Measurements from ENCODE around the gene FNIP2. TPM values are rescaled to one million over a fixed set of nuclear protein-coding genes. Genes with fewer than 3 reads are reported as not detected.

Gene FNIP2
- 10 to 100 TPM; 26.7 to 38.2 TPM for total RNA-seq

- Histone ChIP-seq H3K4me1 (peaks cover 31% of the 10 kb centered on the region), H3K27me3 (no peaks in the 10 kb centered on the region), H3K27ac (peak within 1 kb of the TSS; percentile 82 to 97 (median 89)), H3K9me3 (no peaks in the 10 kb centered on the region), H3K4me3 (peak within 1 kb of the TSS; percentile 62 to 78), H3K36me3 (replicated peaks in 1 of 2; ENCODE audit: insufficient read depth in 1 of 2, low read depth in 2 of 2) (no peaks in the 10 kb centered on the region)
- intact Hi-C loops (cut with DNase I), result loop anchor here (10.0 kb wide), 1 partner anchor 76 kb away; no protein-coding TSS in a partner anchor
- DNase-seq, result peak; percentile 84 to 90 (median 84)
- WGBS, 2 donors, result 0 to 1% methylated on average over 20 to 48 of the region's 88 CpGs
- TF ChIP-seq CTCF (IDR thresholded peaks at IDR 0.05), result no peak
- peak; percentile 72 to 77 (median 74) for TF ChIP-seq POLR2A (IDR thresholded peaks at IDR 0.05)
- peak; percentile 95 for ATAC-seq
Measured at GRCh38 chr4:158768555-158769174, at the start of gene FNIP2. Gene FNIP2 (plus strand): TSS chr4:158769026. CDS start chr4:158769213, 187 bp downstream.

- Histone ChIP-seq H3K27ac (no peak overlapping the region), H3K4me3 (no peak overlapping the region), H3K27me3 (no peaks in the 10 kb centered on the region), H3K36me3 (replicated peaks in 1 of 2; ENCODE audit: insufficient read depth in 1 of 2, low read depth in 2 of 2) (peaks cover 0 to 19% of the 10 kb centered on the region in 2 donors), H3K4me1 (peaks cover 13% of the 10 kb centered on the region), H3K9me3 (no peaks in the 10 kb centered on the region)
- TF ChIP-seq POLR2A (IDR thresholded peaks at IDR 0.05) (no peak), CTCF (IDR thresholded peaks at IDR 0.05) (no peak)
- WGBS, 2 donors, result 71 to 79% methylated on average over 1 of the region's 1 CpG
- ATAC-seq (no peak), DNase-seq (no peak)
- intact Hi-C loops (cut with DNase I), result loop anchor here (10.0 kb wide), 1 partner anchor 483 kb away; no protein-coding TSS in a partner anchor
Measured at GRCh38 chr4:158721680-158722079, 47.1 kb upstream of the FNIP2 start.

GRCh38 chr4:158722291-158722916 is 46.4 kb upstream of the FNIP2 start:
- H3K36me3 ChIP-seq (replicated peaks in 1 of 2; ENCODE audit: insufficient read depth in 1 of 2, low read depth in 2 of 2), result peaks cover 0 to 16% of the 10 kb centered on the region in 2 donors
- peak overlapping the region; percentile 75 to 87 (median 85) for H3K27ac ChIP-seq
- 5 to 8% methylated on average over 16 of the region's 16 CpGs for WGBS, 2 donors
- TF ChIP-seq POLR2A (IDR thresholded peaks at IDR 0.05) (no peak), CTCF (IDR thresholded peaks at IDR 0.05) (no peak)
- peaks cover 13% of the 10 kb centered on the region for H3K4me1 ChIP-seq
- peak; percentile 41 for ATAC-seq
- intact Hi-C loops (cut with DNase I), result loop anchor here (10.0 kb wide), 1 partner anchor 482 kb away; no protein-coding TSS in a partner anchor
- no peaks in the 10 kb centered on the region for H3K27me3 ChIP-seq
- H3K4me3 ChIP-seq, result peak overlapping the region; percentile 40 to 54
- no peaks in the 10 kb centered on the region for H3K9me3 ChIP-seq
- peak in 2 of 4 donors; percentile 16 to 23 for DNase-seq

GRCh38 chr4:158722917-158723793 is 45.7 kb upstream of the FNIP2 start, which contains the start of gene PPID:
Gene PPID (minus strand): TSS chr4:158723396. CDS start chr4:158723288, 108 bp downstream.
- intact Hi-C loops (cut with DNase I), result loop anchor here (10.0 kb wide), 1 partner anchor 482 kb away; no protein-coding TSS in a partner anchor
- H3K4me3 ChIP-seq, result peak within 1 kb of the TSS; percentile 40 to 54
- TF ChIP-seq CTCF (IDR thresholded peaks at IDR 0.05), result peak in 1 of 7 experiments; percentile 8
- peak; percentile 57 to 89 (median 85) for TF ChIP-seq POLR2A (IDR thresholded peaks at IDR 0.05)
- H3K27me3 ChIP-seq, result no peaks in the 10 kb centered on the region
- H3K36me3 ChIP-seq (replicated peaks in 1 of 2; ENCODE audit: insufficient read depth in 1 of 2, low read depth in 2 of 2), result peaks cover 0 to 14% of the 10 kb centered on the region in 2 donors
- no peaks in the 10 kb centered on the region for H3K9me3 ChIP-seq
- WGBS, 2 donors, result 0 to 2% methylated on average over 15 to 65 of the region's 65 CpGs
- peak; percentile 78 to 88 (median 84) for DNase-seq
- peaks cover 13% of the 10 kb centered on the region for H3K4me1 ChIP-seq
- peak within 1 kb of the TSS; percentile 75 to 87 (median 85) for H3K27ac ChIP-seq
- peak; percentile 96 for ATAC-seq
